K562 (cell line): Measurements from ENCODE around the gene CABP5. TPM values are rescaled to one million over a fixed set of nuclear protein-coding genes. Genes with fewer than 3 reads are reported as not detected.

Experiments used
- ATAC-seq: fragments of 200-7000 bp; cut with Tn5 transposase; 3 replicates; pipeline ENCODE4 v1.9.1; 2020; ENCODE audit warnings: moderate library complexity
- BruUV-seq: library from RNA; stranded (reverse); fragments of 400-500 nt; replicated peaks from 2 replicates; lab custom pipeline; 2021; lab: Mats Ljungman, UMichigan
- CTCF ChIA-PET: fragments of 300-600 bp; formaldehyde crosslinking; extraction: SDS; loops from one replicate; lab custom pipeline; 2021; ENCODE audit warnings: low intra/inter-chr PET ratio; lab: Yijun Ruan, JAX
- POLR2A ChIA-PET: fragments of 300-600, 350-650 bp; sonication (Branson Sonifier 250); formaldehyde crosslinking; extraction: SDS; loops from one replicate; lab custom pipeline; 2021; ENCODE audit warnings: antibody characterized with exemption, inconsistent platforms; lab: Yijun Ruan, JAX
- DNase-seq, 4 experiments: peaks; one replicate each; pipeline versions ENCODE4 v3.0.0 to v3.0.0-alpha.2; 2011 to 2018; ENCODE audit warnings: low spot score in 3 of 4, mixed read lengths in 3 of 4; ENCODE audit errors: extremely low read depth in 1 of 4
- FAIRE-seq: peaks from 2 replicates; lab custom pipeline; 2011; peaks lifted over from hg19 to GRCh38; lab: Jason Lieb, UNC
- H2AFZ ChIP-seq: 2 replicates; pipeline ENCODE4 v1.6.0; 2011; ENCODE audit warnings: low read depth, low read length, control low read depth, inconsistent platforms
- H3K27ac ChIP-seq: fragments of 200-600 bp; 3 replicates; pipeline ENCODE4 v1.8.0; 2011; ENCODE audit warnings: low read depth, mild to moderate bottlenecking, control low read depth, inconsistent platforms, low read length, moderate library complexity, mixed read lengths; ENCODE audit errors: extremely low read depth
- H3K27me3 ChIP-seq, 2 experiments: fragments of 300-600 bp in 1 of 2; 2 replicates in 1 of 2; 3 replicates in 1 of 2; pipeline versions ENCODE4 v1.6.0 to v1.8.0; 2011; ENCODE audit warnings: inconsistent platforms in 2 of 2, low read length in 2 of 2, mild to moderate bottlenecking in 1 of 2, mixed read lengths in 1 of 2, moderate library complexity in 1 of 2; ENCODE audit not compliant: control insufficient read depth in 2 of 2, insufficient read depth in 2 of 2
- H3K36me3 ChIP-seq: fragments of 300-600 bp; 3 replicates; pipeline ENCODE4 v1.8.0; 2011; ENCODE audit warnings: mild to moderate bottlenecking, low read length, inconsistent platforms; ENCODE audit not compliant: control insufficient read depth, insufficient read depth
- H3K4me1 ChIP-seq, 2 experiments: fragments of 200-600 bp in 1 of 2; replicated peaks in 1 of 2; 2 replicates in 1 of 2; 3 replicates in 1 of 2; pipeline versions ENCODE4 v1.5.1 to v1.8.0; 2011; ENCODE audit warnings: inconsistent platforms in 2 of 2, low read length in 2 of 2, mild to moderate bottlenecking in 1 of 2, mixed read lengths in 1 of 2, moderate library complexity in 1 of 2; ENCODE audit not compliant: control insufficient read depth in 2 of 2, insufficient read depth in 2 of 2
- H3K4me2 ChIP-seq: 2 replicates; pipeline ENCODE4 v1.6.1; 2011; ENCODE audit warnings: low read length, control low read depth, inconsistent platforms, mixed read lengths; ENCODE audit not compliant: insufficient read depth
- H3K4me3 ChIP-seq: fragments of 200-600 bp; sonication (generic), shearing (Covaris generic); 2 replicates; pipeline ENCODE4 v1.5.1; 2016; ENCODE audit warnings: control low read depth, inconsistent platforms
- H3K79me2 ChIP-seq: fragments of 200-600 bp; 3 replicates; pipeline ENCODE4 v1.8.0; 2011; ENCODE audit warnings: low read length, inconsistent platforms; ENCODE audit not compliant: control insufficient read depth, insufficient read depth
- H3K9ac ChIP-seq, 2 experiments: 2 replicates each; pipeline versions ENCODE4 v1.6.0 to v1.6.1; 2011; ENCODE audit warnings: low read depth in 2 of 2, low read length in 2 of 2, control low read depth in 1 of 2, inconsistent platforms in 1 of 2, mild to moderate bottlenecking in 1 of 2, mixed read lengths in 1 of 2; ENCODE audit not compliant: insufficient read depth in 1 of 2
- H3K9me1 ChIP-seq: one replicate; pipeline ENCODE4 v1.6.0; 2011; ENCODE audit warnings: inconsistent platforms, mild to moderate bottlenecking, low read length, moderate library complexity; ENCODE audit not compliant: control insufficient read depth, insufficient read depth
- H3K9me3 ChIP-seq: replicated peaks from 2 replicates; pipeline ENCODE4 v1.5.1; 2011; ENCODE audit warnings: low read depth, low read length, inconsistent platforms; ENCODE audit not compliant: control insufficient read depth, insufficient read depth
- H4K20me1 ChIP-seq: replicated peaks from 2 replicates; pipeline ENCODE4 v1.6.1; 2011; ENCODE audit warnings: low read length, inconsistent platforms, mixed read lengths; ENCODE audit not compliant: control insufficient read depth, insufficient read depth
- EGR1 ChIP-seq: fragments of 450-650 bp; conservative IDR thresholded peaks from 2 replicates; pipeline ENCODE4 v1.6.1; 2017; ENCODE audit warnings: mild to moderate bottlenecking
- FIP1L1 ChIP-seq: fragments of 200-400 bp; formaldehyde crosslinking; IDR thresholded peaks from 2 replicates; pipeline ENCODE4 v1.6.1; 2018; ENCODE audit warnings: mild to moderate bottlenecking, low read depth, low read length; ENCODE audit not compliant: poor library complexity, severe bottlenecking
- GABPB1 ChIP-seq: sonication (generic); formaldehyde crosslinking; IDR thresholded peaks from 2 replicates; pipeline ENCODE4 v1.8.0; 2022; ENCODE audit warnings: mild to moderate bottlenecking, missing genetic modification reagents
- GABPB2 ChIP-seq: fragments of 250-450 bp; sonication (Bioruptor Pico); conservative IDR thresholded peaks from 2 replicates; pipeline ENCODE4 v1.5.1; 2021; ENCODE audit warnings: mild to moderate bottlenecking
- MAZ ChIP-seq, 2 experiments: fragments of 450-650 bp in 1 of 2; sonication (generic) in 1 of 2; formaldehyde crosslinking; IDR thresholded peaks in 1 of 2; conservative IDR thresholded peaks in 1 of 2; 2 replicates each; pipeline versions ENCODE4 v1.4.0 to v1.5.0; 2020; ENCODE audit warnings: mild to moderate bottlenecking in 1 of 2, missing genetic modification reagents in 1 of 2
- MIER1 ChIP-seq: fragments of 450-650 bp; IDR thresholded peaks from 2 replicates; pipeline ENCODE4 v1.6.1; 2016; ENCODE audit warnings: antibody characterized with exemption, mild to moderate bottlenecking, low read depth
- MTF1 ChIP-seq: fragments of 250-450 bp; sonication (Bioruptor Pico); IDR thresholded peaks from 2 replicates; pipeline ENCODE4 v1.9.0; 2021; ENCODE audit warnings: moderate library complexity, mild to moderate bottlenecking, inconsistent platforms, borderline replicate concordance
- NCOR1 ChIP-seq: fragments of 450-650 bp; IDR thresholded peaks from 2 replicates; pipeline ENCODE4 v1.6.1; 2016; ENCODE audit warnings: mild to moderate bottlenecking, moderate library complexity
- OTX1 ChIP-seq: fragments of 450-650 bp; formaldehyde crosslinking; IDR thresholded peaks from 2 replicates; pipeline ENCODE4 v1.4.0; 2022; ENCODE audit warnings: mild to moderate bottlenecking
- RBM15 ChIP-seq: fragments of 200-400 bp; formaldehyde crosslinking; IDR thresholded peaks from 2 replicates; pipeline ENCODE4 v1.6.1; 2018; ENCODE audit warnings: mild to moderate bottlenecking, low read length, moderate library complexity; ENCODE audit not compliant: insufficient read depth
- SREBF2 ChIP-seq: sonication (generic); formaldehyde crosslinking; IDR thresholded peaks from 2 replicates; pipeline ENCODE4 v1.4.0; 2020; ENCODE audit warnings: mild to moderate bottlenecking, missing genetic modification reagents
- ZNF143 ChIP-seq: sonication (generic); formaldehyde crosslinking; IDR thresholded peaks from 2 replicates; pipeline ENCODE4 v1.9.0; 2022; ENCODE audit warnings: mild to moderate bottlenecking, missing genetic modification reagents
- ZNF175 ChIP-seq: fragments of 200-800 bp; sonication (Bioruptor generic); IDR thresholded peaks from 2 replicates; pipeline ENCODE4 v1.6.1; 2016; ENCODE audit warnings: low read depth, mild to moderate bottlenecking, missing genetic modification characterization, missing compliant biosample characterization
- ZNF347 ChIP-seq: fragments of 450-650 bp; formaldehyde crosslinking; IDR thresholded peaks from 2 replicates; pipeline ENCODE4 v1.4.0; 2020; ENCODE audit warnings: low read depth, mild to moderate bottlenecking, moderate library complexity
- WGBS: fragments of 100-300 bp; shearing (Covaris generic); methylation state at CpG from one replicate; pipeline ENCODE4 v1.1.6; 2016; ENCODE audit warnings: low coverage, mixed read lengths; ENCODE audit not compliant: insufficient coverage; ENCODE audit errors: missing lambda C conversion rate; 5-methylcytosine and 5-hydroxymethylcytosine counted together
- in situ Hi-C: fragments of 300-500 bp; cut with MboI; formaldehyde crosslinking; loops from 4 replicates; pipeline ENCODE4 v1.15.0; 2018; ENCODE audit warnings: inconsistent platforms, mixed read lengths
- intact Hi-C: fragments of 100-400 bp; cut with micrococcal nuclease; formaldehyde crosslinking; loops from 2 replicates; pipeline ENCODE4 v1.14.2; 2022
- polyA plus RNA-seq, 8 experiments: library from polyadenylated mRNA; depleted of rRNA in 4 of 8; stranded (reverse) in 5 of 8; unstranded in 3 of 8; fragments of >200 nt; fragmentation: Nextera tagmentation in 2 of 8; fragmentation: Illumina TruSeq in 1 of 8; extraction: Ambion mirVana in 2 of 8; extraction: Trizol in 1 of 8; gene quantifications; 2 replicates each; pipeline versions ENCODE4 v1.2.1 to v1.2.3, GENCODE V29; 2011 to 2014; ENCODE audit warnings: inconsistent platforms in 1 of 8, missing spikeins in 1 of 8
- total RNA-seq, 7 experiments: library from RNA; depleted of rRNA in 6 of 7; stranded (reverse); fragments of >200 nt in 6 of 7; fragmentation: Illumina TruSeq in 2 of 7; extraction: Trizol in 2 of 7; gene quantifications; 2 replicates each; pipeline versions ENCODE4 v1.2.1 to v1.2.3, GENCODE V29; 2011 to 2021; ENCODE audit warnings: low replicate concordance in 1 of 7
- TF ChIP-seq, protein P1 (sequence below): fragments of 250-450 bp; sonication (Bioruptor Pico); IDR thresholded peaks from 2 replicates; pipeline ENCODE4 v1.4.0; 2020; ENCODE audit warnings: mild to moderate bottlenecking, moderate library complexity
- TF ChIP-seq, protein P2 (sequence below): fragments of 250-450 bp; sonication (Bioruptor Pico); IDR thresholded peaks from 2 replicates; pipeline ENCODE4 v1.5.0; 2020; ENCODE audit warnings: mild to moderate bottlenecking, borderline replicate concordance

The CABP5 gene
- total and polyA plus RNA-seq, 9 of the 15 experiments (the other 6 are each of a cell fraction or from before 2014, with no cell fraction given) = not detected

DNA sequence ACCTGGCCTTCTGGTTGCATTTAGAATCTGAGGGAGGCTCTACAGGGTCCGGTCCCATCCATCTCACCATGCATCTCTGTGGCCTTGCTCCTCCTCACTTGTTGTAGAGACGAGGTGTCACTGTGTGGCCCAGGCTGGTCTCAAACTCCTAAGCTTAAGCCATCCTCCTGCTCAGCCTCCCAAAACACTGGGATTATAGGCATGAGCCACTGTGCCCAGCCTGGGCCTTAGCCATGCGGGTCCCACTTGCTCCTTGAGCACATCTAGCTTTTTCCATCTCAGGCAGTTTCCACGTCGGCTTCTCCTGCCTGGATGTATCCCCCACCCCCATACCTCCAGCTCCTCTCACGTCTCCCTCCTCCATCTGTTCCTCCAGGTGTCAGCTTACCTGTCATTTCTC is 39.6 kb downstream of the CABP5 start (continued):
- TF ChIP-seq EGR1 (no peak), FIP1L1 (no peak)
- TF ChIP-seq, protein P1, sequence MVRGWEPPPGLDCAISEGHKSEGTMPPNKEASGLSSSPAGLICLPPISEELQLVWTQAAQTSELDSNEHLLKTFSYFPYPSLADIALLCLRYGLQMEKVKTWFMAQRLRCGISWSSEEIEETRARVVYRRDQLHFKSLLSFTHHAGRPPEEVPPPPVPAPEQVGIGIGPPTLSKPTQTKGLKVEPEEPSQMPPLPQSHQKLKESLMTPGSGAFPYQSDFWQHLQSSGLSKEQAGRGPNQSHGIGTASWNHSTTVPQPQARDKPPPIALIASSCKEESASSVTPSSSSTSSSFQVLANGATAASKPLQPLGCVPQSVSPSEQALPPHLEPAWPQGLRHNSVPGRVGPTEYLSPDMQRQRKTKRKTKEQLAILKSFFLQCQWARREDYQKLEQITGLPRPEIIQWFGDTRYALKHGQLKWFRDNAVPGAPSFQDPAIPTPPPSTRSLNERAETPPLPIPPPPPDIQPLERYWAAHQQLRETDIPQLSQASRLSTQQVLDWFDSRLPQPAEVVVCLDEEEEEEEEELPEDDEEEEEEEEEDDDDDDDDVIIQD (CRISPR knock-in tag) = no peak

DNA sequence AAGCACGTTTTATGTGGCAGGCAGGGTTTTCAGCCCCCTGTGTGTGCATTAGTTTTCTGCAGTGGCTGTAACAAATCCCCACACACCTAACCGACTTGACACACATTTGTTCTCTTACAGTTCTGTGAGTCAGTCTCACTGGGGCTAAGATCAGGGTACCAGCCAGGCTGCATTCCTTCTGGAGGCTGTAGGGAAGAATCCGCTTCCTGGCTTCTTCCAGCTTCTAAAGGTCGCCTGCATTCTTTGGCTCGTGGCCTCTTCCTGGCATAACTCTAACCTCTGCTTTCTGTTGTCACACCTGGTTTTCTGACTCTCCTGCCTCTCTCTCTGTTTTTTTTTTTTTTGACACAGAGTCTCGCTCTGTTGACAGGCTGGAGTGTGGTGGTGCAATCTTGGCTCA is 43.0 kb downstream of the CABP5 start:
- DNase-seq = no peak
- ChIA-PET POLR2A (no interaction called here), CTCF (interaction anchor here (0.6 kb wide), 1 partner anchor 215 kb away, joined by 3 read pairs; no protein-coding TSS in a partner anchor)
- H4K20me1 ChIP-seq = no peaks in the 10 kb centered on the region
- 7% methylated on average over 5 of the region's 6 CpGs for WGBS
- BruUV-seq = no TSS peak
- H3K27me3 ChIP-seq = peaks cover 0 to 5% of the 10 kb centered on the region in 2 experiments; a peak in 2 of 5 replicates
- no peaks in the 10 kb centered on the region for H3K9me1 ChIP-seq
- ATAC-seq = no peak
- H3K9me3 ChIP-seq = no peaks in the 10 kb centered on the region
- no peak for FAIRE-seq
- peaks cover 0 to 4% of the 10 kb centered on the region in 2 experiments; a peak in 2 of 5 replicates for H3K4me1 ChIP-seq
- H3K4me2 ChIP-seq = no peak overlapping the region
- H2AFZ ChIP-seq = no peak overlapping the region
- H3K36me3 ChIP-seq = no peaks in the 10 kb centered on the region
- intact Hi-C loops = no loop called here
- no peak overlapping the region for H3K27ac ChIP-seq
- H3K9ac ChIP-seq = no peak overlapping the region
- in situ Hi-C loops = no loop called here
- no peaks in the 10 kb centered on the region for H3K79me2 ChIP-seq
- no peak overlapping the region for H3K4me3 ChIP-seq
- TF ChIP-seq ZNF347 (CRISPR knock-in tag) (no peak), ZNF175 (CRISPR knock-in tag) (no peak), GABPB2 (CRISPR knock-in tag) (no peak), MIER1 (no peak), OTX1 (CRISPR knock-in tag) (no peak), MAZ (CRISPR knock-in tag; conservative IDR thresholded peaks at IDR 0.05 in 1 of 2, IDR thresholded peaks at IDR 0.05 in 1 of 2) (no peak), ZNF143 (no peak), RBM15 (no peak), NCOR1 (no peak), SREBF2 (CRISPR knock-in tag) (no peak), GABPB1 (no peak), MTF1 (CRISPR knock-in tag) (no peak)
- TF ChIP-seq, protein P2, sequence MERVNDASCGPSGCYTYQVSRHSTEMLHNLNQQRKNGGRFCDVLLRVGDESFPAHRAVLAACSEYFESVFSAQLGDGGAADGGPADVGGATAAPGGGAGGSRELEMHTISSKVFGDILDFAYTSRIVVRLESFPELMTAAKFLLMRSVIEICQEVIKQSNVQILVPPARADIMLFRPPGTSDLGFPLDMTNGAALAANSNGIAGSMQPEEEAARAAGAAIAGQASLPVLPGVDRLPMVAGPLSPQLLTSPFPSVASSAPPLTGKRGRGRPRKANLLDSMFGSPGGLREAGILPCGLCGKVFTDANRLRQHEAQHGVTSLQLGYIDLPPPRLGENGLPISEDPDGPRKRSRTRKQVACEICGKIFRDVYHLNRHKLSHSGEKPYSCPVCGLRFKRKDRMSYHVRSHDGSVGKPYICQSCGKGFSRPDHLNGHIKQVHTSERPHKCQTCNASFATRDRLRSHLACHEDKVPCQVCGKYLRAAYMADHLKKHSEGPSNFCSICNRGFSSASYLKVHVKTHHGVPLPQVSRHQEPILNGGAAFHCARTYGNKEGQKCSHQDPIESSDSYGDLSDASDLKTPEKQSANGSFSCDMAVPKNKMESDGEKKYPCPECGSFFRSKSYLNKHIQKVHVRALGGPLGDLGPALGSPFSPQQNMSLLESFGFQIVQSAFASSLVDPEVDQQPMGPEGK (CRISPR knock-in tag) = no peak
